Renal pelvis (tissue), 12 donors: ENCODE measurements around the gene OR52A1. TPM values are rescaled to one million over a fixed set of nuclear protein-coding genes. Genes with fewer than 3 reads are reported as not detected.
"Not testable (repeated sequence)": the region's sequence is repeated elsewhere in the genome, so short reads cannot be mapped to it uniquely, and the experiment has no call there.

Source experiments
- DNase-seq: peaks from one replicate; pipeline ENCODE4 v3.0.0-alpha.2; 2013
- long read RNA-seq, 16 experiments: transcript quantifications; one replicate each; lab custom pipeline, GENCODE V29; 2026
- polyA plus RNA-seq, 3 donors: library from polyadenylated mRNA; unstranded; fragments of 120-200 nt; gene quantifications; one replicate each; pipeline ENCODE4 v1.2.1, GENCODE V29; 2013; ENCODE audit not compliant: insufficient read length in 3 of 3

Gene OR52A1
- under 1 TPM; 0.01 to 0.04 (median 0.03) TPM for polyA plus RNA-seq
- long read RNA-seq, donor 1: 0 reads
- long read RNA-seq, donor 2: 0 reads
- long read RNA-seq, donor 3: 0 reads
- long read RNA-seq, donor 4: 0 reads
- long read RNA-seq, donor 5: 0 reads
- long read RNA-seq, donor 6: 0 reads
- long read RNA-seq, donor 7: 0 reads
- long read RNA-seq, donor 8: 0 reads
- long read RNA-seq, donor 9: 0 reads
- long read RNA-seq, donor 10: 0 reads
- long read RNA-seq, donor 11: 0 reads
- long read RNA-seq, donor 12: 0 reads
- long read RNA-seq, donor 13: 0 reads
- long read RNA-seq, donor 14: 0 reads
- long read RNA-seq, donor 15: 0 reads
- long read RNA-seq, donor 16: 0 reads

DNA sequence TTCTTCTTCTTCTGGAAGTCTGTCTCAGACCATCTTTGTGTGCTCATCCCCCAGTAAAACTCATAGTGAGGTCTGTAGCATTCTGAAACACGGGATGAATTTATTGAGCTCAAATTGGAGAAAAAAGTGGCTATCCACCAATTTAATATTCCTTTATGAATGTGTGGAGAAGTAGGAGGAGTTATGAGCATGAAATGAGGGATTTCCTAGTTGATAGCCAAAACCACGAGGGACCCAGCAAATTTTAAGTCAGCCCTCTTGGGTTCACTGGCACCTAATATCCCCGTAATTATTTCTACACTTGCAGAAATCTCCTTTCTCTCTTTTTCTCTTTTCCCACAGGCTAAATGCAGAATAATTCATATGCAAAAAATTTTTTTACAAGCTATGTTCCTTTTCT lies at the start of gene OR52A1:
TSS of gene OR52A1 (minus strand) at position 101 of the 400 bp plus-strand sequence. CDS start 2,388 bp downstream, outside the sequence.
- DNase-seq: no peak

DNA sequence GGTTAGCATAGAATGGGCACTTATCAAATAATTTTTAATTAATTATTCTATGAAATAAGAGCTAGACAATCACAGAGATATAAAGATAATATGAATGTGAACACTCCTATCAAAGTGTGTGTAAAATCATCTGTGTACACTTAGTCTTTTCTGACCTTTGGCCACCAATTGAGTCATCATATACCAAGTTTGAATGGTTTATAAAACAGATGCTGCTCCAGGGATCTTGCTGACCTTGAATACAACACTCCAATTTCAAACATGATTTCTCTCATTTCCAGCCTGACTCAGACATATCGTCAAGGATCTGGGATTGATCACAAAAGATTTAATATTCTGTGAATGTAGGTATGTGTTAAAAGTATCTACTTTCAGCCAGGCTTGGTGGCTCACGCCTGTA lies 48.8 kb upstream of the OR52A1 start:
- no peak for DNase-seq

DNA sequence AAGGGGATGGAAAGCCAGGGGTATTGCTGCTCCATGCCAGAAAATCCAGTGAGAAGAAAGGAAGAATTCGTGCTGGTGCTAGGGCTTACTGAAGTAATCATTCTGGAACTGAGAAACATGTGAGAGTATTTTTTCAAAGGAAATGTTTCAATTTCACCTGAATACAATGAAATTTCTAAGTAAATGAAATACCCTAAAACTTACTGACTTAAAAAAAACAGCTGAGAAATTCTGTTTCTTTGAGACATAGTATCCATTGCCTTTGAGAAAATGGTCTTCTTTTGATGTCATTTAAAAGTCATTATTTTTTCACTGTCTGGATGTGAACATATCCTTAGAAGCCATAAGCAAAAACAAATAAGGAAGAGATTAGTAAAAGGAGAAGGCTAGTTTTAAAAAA lies 46.0 kb upstream of the OR52A1 start, which contains the start of gene OR51V1:
TSS of gene OR51V1 (minus strand) at position 101 of the 400 bp plus-strand sequence. CDS start at position 101, 0 bp downstream.
- DNase-seq: no peak

DNA sequence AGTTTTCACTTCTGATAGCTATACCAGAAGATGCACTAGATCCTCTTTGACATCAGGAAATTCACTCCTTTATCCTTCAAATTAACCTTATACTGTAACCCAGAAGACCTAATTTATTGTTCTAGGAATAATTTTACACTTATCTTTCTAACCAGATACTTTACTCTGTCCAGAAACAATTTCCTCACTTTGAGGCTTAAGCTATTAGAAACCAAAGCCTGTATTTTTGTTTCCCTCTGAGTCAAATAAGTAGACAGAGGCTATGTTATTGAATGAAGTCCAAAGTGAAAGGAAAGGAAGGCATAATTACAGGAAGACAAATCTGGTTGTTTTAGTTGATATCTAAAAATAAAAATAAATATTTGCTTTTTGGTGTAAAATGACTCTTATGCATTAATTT lies 43.7 kb upstream of the OR52A1 start:
- DNase-seq: no peak

GRCh38 chr11:5197536-5197935 lies 43.0 kb upstream of the OR52A1 start:
- DNase-seq: no peak

- no peak for DNase-seq
Measured at GRCh38 chr11:5196731-5197130, 42.2 kb upstream of the OR52A1 start.

- DNase-seq: no peak
Measured at GRCh38 chr11:5196067-5196466, 41.5 kb upstream of the OR52A1 start.

GRCh38 chr11:5192738-5193137 lies 38.2 kb upstream of the OR52A1 start:
- no peak for DNase-seq

GRCh38 chr11:5188201-5188600 lies 33.6 kb upstream of the OR52A1 start:
- no peak for DNase-seq

- DNase-seq: no peak
Measured at GRCh38 chr11:5178046-5178837, 23.7 kb upstream of the OR52A1 start.

DNA sequence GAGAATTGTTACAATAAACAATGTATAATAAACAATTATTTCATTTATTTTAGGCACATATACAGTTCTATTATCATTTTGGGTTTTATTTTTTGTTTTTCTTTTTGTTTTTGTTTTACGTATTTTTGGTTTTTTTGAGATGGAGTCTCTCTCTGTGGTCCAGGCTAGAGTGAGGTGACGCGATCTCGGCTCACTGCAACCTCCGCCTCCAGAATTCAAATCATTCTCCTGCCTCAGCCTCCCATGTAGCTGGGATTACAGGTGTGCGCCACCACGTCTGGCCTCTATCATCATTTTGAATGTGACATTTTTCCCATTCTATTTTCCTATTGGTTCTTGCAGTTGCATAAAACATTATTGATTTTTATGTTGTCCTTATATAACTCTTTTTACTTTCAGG lies 20.4 kb upstream of the OR52A1 start:
- no peak for DNase-seq

DNA sequence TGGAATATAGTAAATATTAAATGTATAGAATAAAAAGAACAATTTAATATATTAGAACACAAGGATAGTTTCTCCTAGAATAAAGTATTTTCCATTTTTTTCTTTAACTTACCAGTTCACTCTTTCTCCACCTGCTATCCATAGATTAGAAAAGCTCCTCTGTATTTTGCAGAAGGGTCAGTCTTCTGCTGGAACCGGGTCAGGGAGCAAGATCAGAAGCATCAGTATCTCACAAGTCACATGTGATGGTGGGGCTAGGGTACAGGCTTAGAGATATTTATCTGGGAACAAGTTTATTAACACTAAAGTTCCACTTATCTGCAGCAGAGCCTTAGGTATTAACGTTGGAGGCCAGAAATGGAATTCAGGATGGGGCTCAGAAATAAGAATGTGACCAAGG lies 17.3 kb upstream of the OR52A1 start:
- DNase-seq: no peak

GRCh38 chr11:5165898-5166297 lies 11.3 kb upstream of the OR52A1 start:
- not testable (repeated sequence) for DNase-seq

DNA sequence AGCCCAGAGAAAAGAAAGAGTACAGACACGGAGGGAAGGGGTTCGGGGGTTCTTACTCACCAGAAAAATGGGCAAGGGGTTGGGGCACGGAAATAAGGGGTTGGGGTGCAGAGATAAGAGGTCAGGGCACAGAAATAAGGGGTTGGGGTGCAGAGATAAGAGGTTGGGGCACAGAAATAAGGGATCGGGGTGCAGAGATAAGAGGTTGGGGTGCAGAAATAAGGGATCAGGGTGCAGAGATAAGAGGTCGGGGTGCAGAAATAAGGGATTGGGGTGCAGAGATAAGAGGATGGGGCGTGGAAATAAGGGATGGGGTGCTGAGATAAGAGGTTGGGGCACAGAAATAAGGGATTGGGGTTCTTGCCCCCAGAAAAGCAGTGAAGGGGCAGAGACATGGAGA lies 10.2 kb upstream of the OR52A1 start:
- not testable (repeated sequence) for DNase-seq

- DNase-seq: not testable (repeated sequence)
Measured at GRCh38 chr11:5161045-5161444, 6.5 kb upstream of the OR52A1 start.

DNA sequence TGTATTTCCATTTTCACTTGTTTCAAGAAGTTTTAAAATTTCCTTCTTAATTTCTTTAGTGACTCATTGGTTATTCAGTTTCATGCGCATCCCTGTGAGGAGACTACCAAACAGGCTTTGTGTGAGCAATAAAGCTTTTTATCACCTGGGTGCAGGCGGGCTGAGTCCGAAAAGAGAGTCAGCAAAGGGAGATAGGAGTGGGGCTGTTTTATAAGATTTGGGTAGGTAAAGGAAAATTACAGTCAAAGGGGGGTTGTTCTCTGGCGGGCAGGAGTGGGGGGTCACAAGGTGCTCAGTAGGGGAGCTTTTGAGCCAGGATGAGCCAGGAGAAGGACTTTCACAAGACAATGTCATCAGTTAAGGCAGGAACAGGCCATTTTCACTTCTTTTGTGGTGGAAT lies 5.7 kb upstream of the OR52A1 start:
- DNase-seq: not testable (repeated sequence)

DNA sequence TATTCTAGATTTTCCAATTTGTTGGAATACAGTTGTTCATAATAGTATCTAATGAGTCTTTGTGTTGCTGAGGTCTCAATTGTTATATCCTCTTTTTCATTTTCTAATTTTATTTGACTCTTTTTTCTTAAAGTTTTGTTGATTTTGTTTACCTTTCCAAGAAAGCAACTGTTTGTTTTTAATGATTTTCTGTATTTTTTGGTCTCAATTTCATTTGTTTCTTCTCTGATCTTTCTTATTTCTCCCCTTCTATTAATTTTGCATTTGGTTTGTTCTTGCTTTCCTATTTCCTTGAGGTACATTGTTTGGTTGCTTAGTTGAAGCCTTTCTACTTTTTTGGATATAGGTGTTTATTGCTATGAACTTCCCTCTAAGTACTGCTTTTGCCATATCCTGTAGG lies 5.2 kb upstream of the OR52A1 start:
- no peak for DNase-seq

DNA sequence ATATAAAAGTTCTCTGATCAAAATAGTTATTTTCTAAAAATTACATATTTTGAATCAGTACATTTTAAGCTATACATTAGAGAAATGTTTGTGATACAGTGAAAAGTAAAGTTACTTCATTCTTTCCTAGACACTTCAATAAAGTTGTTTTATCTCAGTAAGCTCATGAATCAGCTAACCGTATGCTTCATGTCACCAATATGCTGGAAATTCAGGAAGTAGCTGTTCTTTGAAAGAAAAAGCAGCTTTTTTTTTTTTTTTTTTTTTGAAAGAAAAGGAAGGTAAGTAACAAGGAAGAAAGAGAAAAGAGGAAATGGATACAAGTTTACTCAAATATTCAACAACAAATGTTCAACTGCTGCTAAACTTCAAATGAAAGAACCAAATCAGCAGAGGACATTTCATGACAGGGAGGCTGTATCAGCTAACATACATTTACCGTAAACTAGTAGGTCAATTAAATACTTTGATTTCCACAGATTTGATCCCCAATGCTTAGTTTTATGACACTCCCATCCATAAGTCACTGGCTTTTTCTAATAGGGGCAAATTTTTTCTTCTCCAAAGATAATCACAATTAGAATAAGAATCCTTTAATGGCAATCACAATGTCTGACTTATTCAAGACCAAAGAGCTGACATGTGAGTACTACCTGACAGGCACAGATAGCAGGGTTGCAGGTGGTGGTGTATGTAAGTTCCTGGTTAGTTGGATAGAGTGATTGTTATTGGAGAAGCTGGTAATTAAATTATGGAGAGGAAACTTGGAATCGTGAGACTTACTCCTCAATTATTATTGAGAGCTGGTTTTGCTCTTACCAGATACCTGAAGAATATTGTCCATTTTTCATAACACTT lies 754 bp downstream of the OR52A1 start:
- no peak for DNase-seq

GRCh38 chr11:5151713-5152153 lies 2.8 kb downstream of the OR52A1 start:
- DNase-seq: no peak

DNA sequence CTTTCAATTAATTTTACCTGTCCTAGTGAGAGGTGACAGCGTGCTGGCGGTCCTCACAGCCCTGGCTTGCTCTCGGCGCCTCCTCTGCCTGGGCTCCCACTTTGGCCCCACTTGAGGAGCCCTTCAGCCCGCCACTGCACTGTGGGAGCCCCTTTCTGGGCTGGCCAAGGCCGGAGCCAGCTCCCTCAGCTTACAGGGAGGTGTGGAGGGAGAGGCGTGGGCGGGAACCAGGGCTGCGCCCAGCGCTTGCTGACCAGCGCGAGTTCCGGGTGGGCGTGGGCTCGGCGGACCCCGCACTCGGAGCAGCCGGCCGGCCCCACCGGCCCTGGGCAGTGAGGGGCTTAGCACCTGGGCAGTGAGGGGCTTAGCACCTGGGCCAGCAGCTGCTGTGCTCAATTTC lies 10.4 kb downstream of the OR52A1 start:
- DNase-seq: not testable (repeated sequence)

DNA sequence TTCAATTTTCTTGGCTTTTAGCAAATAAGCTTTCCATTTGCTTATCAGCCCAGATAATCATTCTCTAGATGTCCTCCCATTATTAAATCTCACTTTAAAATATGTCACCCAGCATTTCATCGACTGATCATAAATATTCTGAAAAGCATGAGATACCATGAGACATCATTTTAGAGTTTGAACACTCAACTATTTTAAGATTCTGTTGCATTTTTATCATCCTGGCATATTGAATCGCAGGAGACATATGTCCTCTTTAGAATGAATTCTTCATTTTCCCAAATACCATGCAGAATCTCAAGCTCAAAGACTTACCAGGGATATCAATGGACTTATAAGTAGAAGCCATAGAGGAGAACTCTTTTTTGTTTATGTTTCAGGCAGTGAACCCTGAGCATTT lies 16.6 kb downstream of the OR52A1 start, which contains the start of gene OR52A5:
TSS of gene OR52A5 (minus strand) at position 361 of the 400 bp plus-strand sequence. CDS start 5,714 bp downstream, outside the sequence.
- DNase-seq: no peak

- DNase-seq: no peak
Measured at GRCh38 chr11:5137014-5137413, 17.5 kb downstream of the OR52A1 start.
